ENCODE results near the gene LY6G6D. TPM values are rescaled to one million over a fixed set of nuclear protein-coding genes. Genes with fewer than 3 reads are reported as not detected.

Gene LY6G6D
- total and polyA plus RNA-seq, 2 donors (not counting 1 experiment from before 2014, with no cell fraction given) = not detected

- Histone ChIP-seq H3K9me3 (ENCODE audit: control extremely low read depth in 1 of 3, control insufficient read depth in 2 of 3, insufficient read depth in 1 of 3, low read length in 2 of 3) (no peaks in the 10 kb centered on the region), H3K79me2 (ENCODE audit: control insufficient read depth, insufficient read depth, low read length) (no peaks in the 10 kb centered on the region), H2AFZ (ENCODE audit: insufficient read depth, low read depth, low read length, poor library complexity, severe bottlenecking) (no peak overlapping the region), H3K4me3 (ENCODE audit: control extremely low read depth in 1 of 5, extremely low read depth in 1 of 5, insufficient read depth in 1 of 5, low read depth in 2 of 5, low read length in 4 of 5) (no peak overlapping the region), H3K4me1 (ENCODE audit: control insufficient read depth in 2 of 2, insufficient read depth in 2 of 2, low read length in 2 of 2) (no peaks in the 10 kb centered on the region), H3K4me2 (replicated peaks; ENCODE audit: low read depth, low read length, poor library complexity, severe bottlenecking) (no peak overlapping the region), H3K27me3 (replicated peaks in 1 of 4; ENCODE audit: control extremely low read depth in 1 of 4, control insufficient read depth in 3 of 4, insufficient read depth in 4 of 4, low read length in 3 of 4) (no peaks in the 10 kb centered on the region), H3K27ac (ENCODE audit: low read length in 2 of 2) (no peak overlapping the region), H4K20me1 (ENCODE audit: control insufficient read depth, insufficient read depth, low read length, poor library complexity, severe bottlenecking) (no peaks in the 10 kb centered on the region), H3K36me3 (replicated peaks in 1 of 2; ENCODE audit: control extremely low read depth in 1 of 2, control insufficient read depth in 1 of 2, extremely low read depth in 1 of 2, insufficient read depth in 2 of 2, low read length in 1 of 2) (peaks cover 0 to 6% of the 10 kb centered on the region in 2 experiments), H3K9ac (ENCODE audit: low read length) (no peak overlapping the region)
- H3K4me3 Mint-ChIP-seq = no peak overlapping the region
- no peaks in the 10 kb centered on the region for H3K27me3 Mint-ChIP-seq
- no peak for DNase-seq
- POLR2A ChIA-PET = no interaction called here
- H3K4me1 Mint-ChIP-seq = peaks cover 6% of the 10 kb centered on the region
- TF ChIP-seq EZH2 (IDR thresholded peaks at IDR 0.05; ENCODE audit: borderline replicate concordance, insufficient read depth, low read depth, low read length, poor library complexity, severe bottlenecking) = no peak
- TF ChIP-seq, protein P1, sequence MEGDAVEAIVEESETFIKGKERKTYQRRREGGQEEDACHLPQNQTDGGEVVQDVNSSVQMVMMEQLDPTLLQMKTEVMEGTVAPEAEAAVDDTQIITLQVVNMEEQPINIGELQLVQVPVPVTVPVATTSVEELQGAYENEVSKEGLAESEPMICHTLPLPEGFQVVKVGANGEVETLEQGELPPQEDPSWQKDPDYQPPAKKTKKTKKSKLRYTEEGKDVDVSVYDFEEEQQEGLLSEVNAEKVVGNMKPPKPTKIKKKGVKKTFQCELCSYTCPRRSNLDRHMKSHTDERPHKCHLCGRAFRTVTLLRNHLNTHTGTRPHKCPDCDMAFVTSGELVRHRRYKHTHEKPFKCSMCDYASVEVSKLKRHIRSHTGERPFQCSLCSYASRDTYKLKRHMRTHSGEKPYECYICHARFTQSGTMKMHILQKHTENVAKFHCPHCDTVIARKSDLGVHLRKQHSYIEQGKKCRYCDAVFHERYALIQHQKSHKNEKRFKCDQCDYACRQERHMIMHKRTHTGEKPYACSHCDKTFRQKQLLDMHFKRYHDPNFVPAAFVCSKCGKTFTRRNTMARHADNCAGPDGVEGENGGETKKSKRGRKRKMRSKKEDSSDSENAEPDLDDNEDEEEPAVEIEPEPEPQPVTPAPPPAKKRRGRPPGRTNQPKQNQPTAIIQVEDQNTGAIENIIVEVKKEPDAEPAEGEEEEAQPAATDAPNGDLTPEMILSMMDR (IDR thresholded peaks at IDR 0.05) = no peak
- H3K27ac Mint-ChIP-seq = no peak overlapping the region
- intact Hi-C loops (cut with micrococcal nuclease) = no loop called here
- no peak for ATAC-seq (ENCODE audit: low read depth)
- CTCF ChIA-PET = no interaction called here
- H3K9me3 Mint-ChIP-seq (ENCODE audit: insufficient read depth) = no peaks in the 10 kb centered on the region
- WGBS (ENCODE audit: insufficient coverage) = 93% methylated on average over 3 of the region's 9 CpGs
These were observed 50.4 kb downstream of the LY6G6D start for GRCh38 chr6:31765559-31765909.

GRCh38 chr6:31765910-31766794 is 51.0 kb downstream of the LY6G6D start:
- no peaks in the 10 kb centered on the region for H3K4me1 ChIP-seq (ENCODE audit: control insufficient read depth in 2 of 2, insufficient read depth in 2 of 2, low read length in 2 of 2)
- WGBS (ENCODE audit: insufficient coverage) = 91% methylated on average over 39 of the region's 42 CpGs

More at GRCh38 chr6:31765910-31766794, 51.0 kb downstream of the LY6G6D start:
- Histone ChIP-seq H3K27ac (ENCODE audit: low read length in 2 of 2) (no peak overlapping the region), H2AFZ (ENCODE audit: insufficient read depth, low read depth, low read length, poor library complexity, severe bottlenecking) (no peak overlapping the region), H3K4me3 (ENCODE audit: control extremely low read depth in 1 of 5, extremely low read depth in 1 of 5, insufficient read depth in 1 of 5, low read depth in 2 of 5, low read length in 4 of 5) (no peak overlapping the region), H4K20me1 (ENCODE audit: control insufficient read depth, insufficient read depth, low read length, poor library complexity, severe bottlenecking) (no peaks in the 10 kb centered on the region), H3K36me3 (replicated peaks in 1 of 2; ENCODE audit: control extremely low read depth in 1 of 2, control insufficient read depth in 1 of 2, extremely low read depth in 1 of 2, insufficient read depth in 2 of 2, low read length in 1 of 2) (peaks cover 0 to 5% of the 10 kb centered on the region in 2 experiments), H3K9me3 (ENCODE audit: control extremely low read depth in 1 of 3, control insufficient read depth in 2 of 3, insufficient read depth in 1 of 3, low read length in 2 of 3) (no peaks in the 10 kb centered on the region), H3K9ac (ENCODE audit: low read length) (no peak overlapping the region), H3K4me2 (replicated peaks; ENCODE audit: low read depth, low read length, poor library complexity, severe bottlenecking) (no peak overlapping the region), H3K79me2 (ENCODE audit: control insufficient read depth, insufficient read depth, low read length) (no peaks in the 10 kb centered on the region), H3K27me3 (replicated peaks in 1 of 4; ENCODE audit: control extremely low read depth in 1 of 4, control insufficient read depth in 3 of 4, insufficient read depth in 4 of 4, low read length in 3 of 4) (no peaks in the 10 kb centered on the region)
- Mint-ChIP-seq H3K27ac (no peak overlapping the region), H3K4me1 (peaks cover 6% of the 10 kb centered on the region), H3K4me3 (no peak overlapping the region), H3K27me3 (no peaks in the 10 kb centered on the region), H3K9me3 (ENCODE audit: insufficient read depth) (no peaks in the 10 kb centered on the region)
- intact Hi-C loops (cut with micrococcal nuclease) = no loop called here
- TF ChIP-seq, protein P1 (IDR thresholded peaks at IDR 0.05) = no peak
- TF ChIP-seq EZH2 (IDR thresholded peaks at IDR 0.05; ENCODE audit: borderline replicate concordance, insufficient read depth, low read depth, low read length, poor library complexity, severe bottlenecking) = no peak
- CTCF ChIA-PET = no interaction called here
- POLR2A ChIA-PET = interaction anchor here (0.5 kb wide), 1 partner anchor 1556 kb away, joined by 4 read pairs; no protein-coding TSS in a partner anchor
- ATAC-seq (ENCODE audit: low read depth) (no peak), DNase-seq (no peak)
